Right lobe of liver (tissue), 6 donors: ENCODE data around the gene TMEM267. TPM values are rescaled to one million over a fixed set of nuclear protein-coding genes. Genes with fewer than 3 reads are reported as not detected.

ENCODE experiments used
- ATAC-seq, 4 donors: fragments of 200-7000 bp; cut with Tn5 transposase; one replicate each; pipeline ENCODE4 v1.9.1; 2020; ENCODE audit warnings: mild to moderate bottlenecking in 4 of 4, moderate library complexity in 4 of 4
- DNase-seq, 3 donors: peaks; one replicate each; pipeline ENCODE4 v3.0.0-alpha.2; 2020
- H3K27ac ChIP-seq, 3 donors: fragments of 200-600 bp; one replicate each; pipeline ENCODE4 v1.8.0; 2022
- H3K27me3 ChIP-seq, 2 donors: fragments of 200-600 bp; one replicate each; pipeline ENCODE4 v1.8.0; 2022
- H3K36me3 ChIP-seq, 4 donors: fragments of 200-600 bp; sonication (generic) in 1 of 4; one replicate each; pipeline versions ENCODE4 v1.5.1 to v1.8.0; 2017 to 2022; ENCODE audit warnings: control low read depth in 1 of 4
- H3K4me1 ChIP-seq, 4 donors: fragments of 200-600 bp; sonication (generic) in 1 of 4; one replicate each; pipeline versions ENCODE4 v1.5.1 to v1.8.0; 2017 to 2022; ENCODE audit warnings: control low read depth in 1 of 4
- H3K4me3 ChIP-seq, 3 donors: fragments of 200-600 bp; one replicate each; pipeline ENCODE4 v1.8.0; 2022
- H3K9me3 ChIP-seq, 4 donors: fragments of 200-600 bp; sonication (generic) in 1 of 4; one replicate each; pipeline versions ENCODE4 v1.5.1 to v1.8.0; 2017 to 2022; ENCODE audit warnings: control low read depth in 1 of 4
- CTCF ChIP-seq, 4 donors: fragments of 200-600 bp in 3 of 4; fragments of 450-650 bp in 1 of 4; IDR thresholded peaks; one replicate each; pipeline versions ENCODE4 v1.5.1 to v1.8.0; 2016 to 2022; ENCODE audit warnings: antibody characterized with exemption in 4 of 4, mild to moderate bottlenecking in 2 of 4
- POLR2A ChIP-seq: fragments of 450-650 bp; IDR thresholded peaks from one replicate; pipeline ENCODE4 v1.6.1; 2017; ENCODE audit warnings: antibody characterized with exemption, mild to moderate bottlenecking
- WGBS: methylation state at CpG from one replicate; pipeline ENCODE4 v1.1.6; 2018; ENCODE audit warnings: low coverage, low lambda C conversion rate; ENCODE audit not compliant: insufficient coverage; ENCODE audit errors: missing lambda C conversion rate; 5-methylcytosine and 5-hydroxymethylcytosine counted together
- intact Hi-C, 2 donors: fragments of 100-400 bp; cut with DNase I; formaldehyde crosslinking; loops; one replicate each; pipeline versions ENCODE4 v1.11.2 to v1.14.1; 2022
- total RNA-seq, 6 experiments: library from RNA; depleted of rRNA in 2 of 6; stranded (reverse); fragments of >200 nt in 2 of 6; fragmentation: NEBNext Ultra II Directional in 3 of 6; extraction: Animal tissue kit (Norgen Biotek cat#: 25700) in 3 of 6; gene quantifications; one replicate each; pipeline versions ENCODE4 v1.1.0 to v1.2.4, GENCODE V29; 2016 to 2023
- donor health status: DM: no; HTN: yes; CAD: no.
- donor health status: DM: no; HTN: no; CAD: no.
- donor health status: DM: no; HTN: no; CAD: no.
- donor health status: DM: no; HTN: yes; CAD: no.
- donor health status: DM: no; HTN: yes; CAD: no.

The TMEM267 gene
- total RNA-seq, 6 experiments from 2014 or later = 3.9 to 5.1 (median 4.5) TPM

- DNase-seq (no peak), ATAC-seq (no peak)
- Histone ChIP-seq H3K27ac (no peak overlapping the region), H3K27me3 (no peaks in the 10 kb centered on the region), H3K9me3 (no peaks in the 10 kb centered on the region), H3K4me3 (no peak overlapping the region), H3K4me1 (no peaks in the 10 kb centered on the region), H3K36me3 (no peaks in the 10 kb centered on the region)
- 80% methylated on average over 2 of the region's 2 CpGs for WGBS
- TF ChIP-seq POLR2A (no peak), CTCF (IDR thresholded peaks at IDR 0.05) (no peak)
- intact Hi-C loops = no loop called here
Observed at GRCh38 chr5:43413966-43414365, 69.7 kb downstream of the TMEM267 start.

GRCh38 chr5:43412644-43413043 is 71.0 kb downstream of the TMEM267 start:
- intact Hi-C loops = no loop called here
- no peaks in the 10 kb centered on the region for H3K27me3 ChIP-seq
- H3K9me3 ChIP-seq = no peaks in the 10 kb centered on the region
- no peaks in the 10 kb centered on the region for H3K36me3 ChIP-seq
- DNase-seq (no peak), ATAC-seq (no peak)
- H3K4me1 ChIP-seq = no peaks in the 10 kb centered on the region
- 83% methylated on average over 1 of the region's 1 CpG for WGBS
- no peak overlapping the region for H3K27ac ChIP-seq
- no peak overlapping the region for H3K4me3 ChIP-seq
- TF ChIP-seq POLR2A (no peak), CTCF (IDR thresholded peaks at IDR 0.05) (no peak)

- Histone ChIP-seq H3K27ac (no peak within 1 kb of the TSS), H3K27me3 (no peaks in the 10 kb centered on the region), H3K4me3 (no peak within 1 kb of the TSS), H3K36me3 (no peaks in the 10 kb centered on the region), H3K9me3 (no peaks in the 10 kb centered on the region), H3K4me1 (no peaks in the 10 kb centered on the region)
- 69% methylated on average over 3 of the region's 6 CpGs for WGBS
- DNase-seq (no peak), ATAC-seq (no peak)
- intact Hi-C loops = no loop called here
- no peak for TF ChIP-seq POLR2A
- no peak for TF ChIP-seq CTCF (IDR thresholded peaks at IDR 0.05)
Observed at GRCh38 chr5:43412156-43412555, 71.5 kb downstream of the TMEM267 start, which contains the start of gene CCL28. TSS of gene CCL28 (minus strand) at chr5:43412391. CDS start at chr5:43412316, 75 bp downstream.

DNA sequence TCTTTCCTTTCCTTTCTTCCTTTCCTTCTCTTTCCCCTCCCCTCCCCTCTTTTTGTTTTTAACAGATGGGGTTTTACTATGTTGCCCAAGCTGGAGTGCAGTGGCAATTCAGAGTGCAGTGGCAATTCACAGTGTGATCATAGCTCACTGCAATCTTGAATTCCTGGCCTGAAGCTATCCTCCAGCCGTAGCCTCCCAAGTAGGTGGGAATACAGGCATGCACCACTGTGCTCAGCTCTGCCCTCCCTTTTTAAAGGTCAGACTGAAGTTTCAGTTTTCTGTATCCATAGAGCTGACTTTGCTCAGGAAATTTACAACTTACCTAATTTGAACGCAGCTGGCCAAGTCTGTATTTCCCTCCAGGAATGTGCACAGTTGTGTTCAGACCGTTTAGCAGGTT is 72.2 kb downstream of the TMEM267 start:
- intact Hi-C loops = no loop called here
- Histone ChIP-seq H3K9me3 (no peaks in the 10 kb centered on the region), H3K4me1 (no peaks in the 10 kb centered on the region), H3K36me3 (no peaks in the 10 kb centered on the region), H3K27ac (no peak overlapping the region), H3K4me3 (no peak overlapping the region), H3K27me3 (no peaks in the 10 kb centered on the region)
- no peak for TF ChIP-seq CTCF (IDR thresholded peaks at IDR 0.05)
- no peak for TF ChIP-seq POLR2A
- WGBS = 64% methylated on average over 3 of the region's 3 CpGs
- DNase-seq (no peak), ATAC-seq (no peak)

GRCh38 chr5:43410414-43410813 is 73.3 kb downstream of the TMEM267 start:
- DNase-seq (no peak), ATAC-seq (no peak)
- Histone ChIP-seq H3K4me3 (no peak overlapping the region), H3K9me3 (no peaks in the 10 kb centered on the region), H3K4me1 (no peaks in the 10 kb centered on the region), H3K27me3 (no peaks in the 10 kb centered on the region), H3K27ac (no peak overlapping the region), H3K36me3 (no peaks in the 10 kb centered on the region)
- intact Hi-C loops = no loop called here
- TF ChIP-seq CTCF (IDR thresholded peaks at IDR 0.05) = no peak
- TF ChIP-seq POLR2A = no peak
- 77% methylated on average over 5 of the region's 7 CpGs for WGBS
